Coronary artery (tissue), 2 donors: Measurements from ENCODE around the gene LRRC1.

ENCODE experiments used
- DNase-seq: peaks from one replicate; pipeline ENCODE4 v3.0.0-alpha.2; 2017; ENCODE audit warnings: low spot score
- H3K27ac ChIP-seq, 2 donors: fragments of 200-600 bp; sonication (generic); one replicate each; pipeline ENCODE4 v1.5.1; 2016 to 2019
- H3K4me3 ChIP-seq: fragments of 200-600 bp; sonication (generic); 2 replicates; pipeline ENCODE4 v1.5.1; 2016; ENCODE audit warnings: mild to moderate bottlenecking, moderate library complexity
- CTCF ChIP-seq: fragments of 200-600 bp; sonication (generic); IDR thresholded peaks from one replicate; pipeline ENCODE4 v1.5.1; 2019; ENCODE audit warnings: antibody characterized with exemption

LRRC1 gene

DNA sequence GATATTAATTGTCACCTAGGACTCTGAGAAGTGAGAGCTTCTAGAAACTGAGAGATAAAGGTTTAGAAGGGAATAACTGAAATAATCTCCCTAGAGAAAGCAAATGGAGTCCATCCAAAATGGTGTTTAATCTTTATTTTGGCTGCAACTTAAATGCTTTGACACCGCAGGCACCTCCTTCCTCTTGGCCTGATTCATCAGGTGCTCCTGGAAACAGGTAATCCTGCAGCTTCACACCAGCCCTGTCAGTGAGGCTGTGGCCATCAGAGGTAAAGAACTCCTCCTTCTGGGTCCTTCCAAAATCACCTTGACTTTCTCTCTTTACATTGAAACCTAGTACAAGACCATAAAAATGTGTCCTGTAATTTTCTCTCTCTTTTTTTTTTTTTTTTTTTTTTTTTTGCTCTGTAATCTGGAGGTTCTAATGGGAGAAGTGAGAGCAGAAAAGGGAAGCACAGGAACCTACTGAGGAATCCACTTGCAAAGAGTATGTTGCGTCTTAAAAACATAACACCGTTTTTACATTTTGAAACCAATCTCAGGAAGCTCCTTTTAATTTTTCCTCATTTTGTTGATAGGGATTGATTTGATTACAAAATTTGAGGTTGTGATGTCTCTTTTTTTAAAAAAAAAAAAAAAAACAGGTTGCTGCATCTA is 124.2 kb downstream of the LRRC1 start:
- no peak for TF ChIP-seq CTCF
- DNase-seq: no peak
- Histone ChIP-seq H3K4me3 (no peak overlapping the region), H3K27ac (no peak overlapping the region)

- Histone ChIP-seq H3K4me3 (no peak overlapping the region), H3K27ac (no peak overlapping the region)
- no peak for DNase-seq
- TF ChIP-seq CTCF: no peak
These were observed 125.1 kb downstream of the LRRC1 start for GRCh38 chr6:53919881-53920360.

DNA sequence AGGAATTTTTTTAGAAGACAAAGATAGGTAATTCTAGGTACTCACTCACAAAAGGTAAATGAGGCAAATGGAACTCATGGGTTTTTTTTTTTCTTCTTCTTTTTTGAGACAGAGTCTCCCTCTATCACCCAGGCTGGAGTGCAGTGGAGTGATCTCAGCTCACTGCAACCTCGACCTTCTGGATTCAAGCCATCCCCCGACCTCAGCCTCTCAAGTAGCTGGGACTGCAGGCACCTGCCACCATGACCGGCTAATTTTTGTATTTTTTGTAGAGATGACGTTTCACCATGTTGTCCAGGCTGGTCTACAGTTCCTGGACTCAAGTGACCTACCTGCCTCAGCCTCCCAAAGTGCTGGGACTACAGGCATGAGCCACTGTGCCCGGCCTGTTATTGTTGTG is 126.1 kb downstream of the LRRC1 start:
- TF ChIP-seq CTCF: no peak
- Histone ChIP-seq H3K4me3 (no peak overlapping the region), H3K27ac (no peak overlapping the region)
- no peak for DNase-seq

DNA sequence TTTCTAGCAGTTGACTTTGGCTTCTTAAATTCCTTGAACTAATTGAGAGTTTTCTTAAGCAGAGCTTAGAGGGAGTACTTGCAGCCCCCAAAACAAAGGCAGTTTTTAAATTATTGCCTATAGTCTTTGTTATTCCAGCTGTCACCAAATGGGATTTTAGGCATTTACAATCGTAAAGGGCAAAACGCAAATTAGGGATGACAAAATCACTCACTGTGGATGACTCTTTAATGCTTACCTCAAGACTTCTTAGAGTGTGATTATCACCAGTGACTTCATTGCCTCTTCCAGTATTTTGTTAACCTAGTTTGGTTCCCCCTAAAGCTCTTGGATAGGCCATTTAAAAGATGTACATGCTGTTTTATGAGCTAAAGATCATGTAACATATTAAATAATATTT is 126.8 kb downstream of the LRRC1 start:
- DNase-seq: no peak

DNA sequence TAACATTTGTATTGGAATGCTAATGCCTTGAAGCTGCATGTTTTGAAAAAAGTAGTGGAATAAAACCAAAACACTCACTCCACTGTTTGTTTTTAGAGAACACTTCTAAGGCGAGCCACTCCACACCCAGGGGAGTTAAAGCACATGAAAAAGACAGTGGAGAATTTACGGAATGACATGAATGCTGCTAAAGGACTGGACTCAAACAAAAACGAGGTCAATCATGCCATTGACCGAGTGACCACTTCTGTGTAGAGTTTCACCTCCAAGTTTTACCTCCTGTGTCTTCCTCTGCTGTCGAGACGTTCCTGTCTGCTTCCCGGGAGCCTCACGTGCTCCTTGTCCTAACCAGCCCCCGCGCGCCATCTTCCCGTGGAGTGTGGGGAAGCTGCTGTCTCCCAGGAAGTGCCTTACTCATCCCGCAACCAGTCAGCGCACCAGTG is 127.8 kb downstream of the LRRC1 start:
- Histone ChIP-seq H3K4me3 (no peak overlapping the region), H3K27ac (no peak overlapping the region)
- no peak for DNase-seq
- no peak for TF ChIP-seq CTCF

More for the DNA sequence above, 126.8 kb downstream of the LRRC1 start:
- H3K27ac ChIP-seq: no peak overlapping the region
- no peak overlapping the region for H3K4me3 ChIP-seq
- no peak for TF ChIP-seq CTCF

GRCh38 chr6:53924277-53924676 is 129.5 kb downstream of the LRRC1 start:
- no peak for TF ChIP-seq CTCF
- no peak for DNase-seq
- no peak overlapping the region for H3K27ac ChIP-seq

DNA sequence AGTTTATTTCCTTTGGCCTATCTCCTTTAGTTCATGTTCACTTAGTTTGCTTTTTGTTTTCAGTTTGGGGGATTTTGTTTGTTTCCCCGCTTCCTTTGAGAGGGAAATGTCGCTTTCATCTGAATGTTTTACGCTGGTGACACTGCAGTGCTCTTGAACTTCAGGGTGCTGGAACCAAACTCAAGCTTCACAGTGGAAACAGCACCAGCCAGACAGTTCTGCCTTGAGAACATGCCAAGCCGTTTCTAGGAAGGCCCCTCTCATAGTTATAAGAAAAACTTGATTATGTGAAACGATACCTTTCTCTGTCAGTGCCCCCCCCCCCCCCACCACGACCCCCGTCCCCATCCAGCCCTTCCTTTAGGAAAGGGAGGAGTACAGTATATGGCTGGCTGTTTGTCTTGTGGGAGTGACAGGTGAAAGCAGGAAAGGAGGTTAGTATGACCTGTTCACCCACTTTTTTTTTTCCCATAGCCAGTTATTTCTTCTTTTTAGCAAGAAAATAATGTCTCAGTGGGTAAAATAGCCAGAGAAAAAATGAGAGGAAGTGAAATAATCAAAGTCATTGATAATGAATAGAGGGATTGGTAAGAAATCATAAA is 130.1 kb downstream of the LRRC1 start:
- no peak overlapping the region for H3K27ac ChIP-seq
- DNase-seq: no peak
- no peak overlapping the region for H3K4me3 ChIP-seq
- TF ChIP-seq CTCF: no peak

More at GRCh38 chr6:53924277-53924676, 129.5 kb downstream of the LRRC1 start:
- H3K4me3 ChIP-seq: no peak overlapping the region
